Duodenal mucosa (tissue), 2 donors: ENCODE data around the gene GDAP1L1.
"Not testable (repeated sequence)": the region's sequence is repeated elsewhere in the genome, so short reads cannot be mapped to it uniquely, and the experiment has no call there.

Experiments used
- H3K27ac ChIP-seq: one replicate; pipeline ENCODE4 v1.7.0; 2013; ENCODE audit warnings: low read depth, low read length
- H3K27me3 ChIP-seq, 2 donors: one replicate each; pipeline ENCODE4 v1.7.0; 2013; ENCODE audit warnings: low read length in 2 of 2, control low read depth in 1 of 2; ENCODE audit not compliant: insufficient read depth in 2 of 2, control insufficient read depth in 1 of 2
- H3K36me3 ChIP-seq, 2 donors: one replicate each; pipeline ENCODE4 v1.7.0; 2013; ENCODE audit warnings: low read length in 2 of 2, control low read depth in 1 of 2; ENCODE audit not compliant: insufficient read depth in 2 of 2, control insufficient read depth in 1 of 2
- H3K4me1 ChIP-seq, 2 donors: one replicate each; pipeline ENCODE4 v1.7.0; 2013; ENCODE audit warnings: low read length in 2 of 2, control low read depth in 1 of 2; ENCODE audit not compliant: insufficient read depth in 2 of 2, control insufficient read depth in 1 of 2
- H3K4me3 ChIP-seq, 2 donors: one replicate each; pipeline ENCODE4 v1.7.0; 2013; ENCODE audit warnings: low read length in 2 of 2, low read depth in 1 of 2
- H3K9ac ChIP-seq, 2 donors: one replicate each; pipeline ENCODE4 v1.7.0; 2013; ENCODE audit warnings: low read length in 2 of 2, low read depth in 1 of 2
- H3K9me3 ChIP-seq, 2 donors: one replicate each; pipeline ENCODE4 v1.7.0; 2013; ENCODE audit warnings: low read length in 2 of 2, control low read depth in 1 of 2; ENCODE audit not compliant: control insufficient read depth in 1 of 2

GDAP1L1 gene

DNA sequence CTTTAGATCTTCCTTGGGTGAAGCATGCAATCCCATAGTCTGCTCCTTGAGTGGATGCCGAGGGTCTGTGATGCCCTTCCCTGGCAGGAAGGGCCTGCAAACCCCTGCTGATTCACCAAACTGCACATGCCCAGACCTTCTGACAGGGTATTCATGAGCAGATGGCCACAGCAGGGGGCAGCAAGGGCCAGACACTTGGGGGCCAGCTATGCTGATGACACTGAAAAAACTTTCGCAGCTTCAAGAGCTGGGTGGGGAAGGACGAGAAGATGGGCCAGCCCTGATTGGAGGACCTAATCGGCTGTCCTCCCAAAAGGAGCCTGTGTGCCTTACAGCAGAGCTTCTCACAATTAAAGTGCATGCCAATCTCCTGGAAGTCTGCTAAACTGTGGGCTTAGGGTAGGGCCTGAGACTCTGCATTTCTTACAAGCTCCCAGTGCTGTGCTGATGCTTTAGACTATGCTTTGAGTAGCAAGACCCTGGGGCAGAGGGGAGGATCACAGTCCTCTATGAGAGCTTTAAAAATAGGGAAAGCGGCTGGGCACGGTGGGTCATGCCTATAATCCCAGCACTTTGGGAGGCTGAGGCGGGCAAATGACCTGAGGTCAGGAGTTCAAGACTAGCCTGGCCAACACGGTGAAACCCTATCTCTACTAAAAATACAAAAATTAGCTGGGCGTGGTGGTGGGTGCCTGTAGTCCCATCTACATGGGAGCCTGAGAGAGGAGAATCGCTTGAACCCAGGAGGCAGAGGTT lies 15.2 kb upstream of the GDAP1L1 start:
- no peak overlapping the region for H3K9ac ChIP-seq
- H3K27me3 ChIP-seq = no peaks in the 10 kb centered on the region
- no peaks in the 10 kb centered on the region for H3K4me1 ChIP-seq
- no peaks in the 10 kb centered on the region for H3K9me3 ChIP-seq
- no peak overlapping the region for H3K27ac ChIP-seq
- no peaks in the 10 kb centered on the region for H3K36me3 ChIP-seq
- no peak overlapping the region for H3K4me3 ChIP-seq

GRCh38 chr20:44232469-44232856 lies 14.6 kb upstream of the GDAP1L1 start:
- H3K27me3 ChIP-seq, H3K9ac ChIP-seq, H3K27ac ChIP-seq, H3K4me3 ChIP-seq, H3K9me3 ChIP-seq, H3K36me3 ChIP-seq, H3K4me1 ChIP-seq: not testable (repeated sequence)

- no peaks in the 10 kb centered on the region for H3K36me3 ChIP-seq
- no peak overlapping the region for H3K9ac ChIP-seq
- no peaks in the 10 kb centered on the region for H3K27me3 ChIP-seq
- H3K27ac ChIP-seq = no peak overlapping the region
- no peak overlapping the region for H3K4me3 ChIP-seq
- no peaks in the 10 kb centered on the region for H3K9me3 ChIP-seq
- no peaks in the 10 kb centered on the region for H3K4me1 ChIP-seq
Measured at GRCh38 chr20:44233436-44234016, 13.6 kb upstream of the GDAP1L1 start.

- no peak overlapping the region for H3K4me3 ChIP-seq
- no peak overlapping the region for H3K27ac ChIP-seq
- H3K9ac ChIP-seq = no peak overlapping the region
- H3K9me3 ChIP-seq = no peaks in the 10 kb centered on the region
- no peaks in the 10 kb centered on the region for H3K4me1 ChIP-seq
- H3K27me3 ChIP-seq = no peaks in the 10 kb centered on the region
- H3K36me3 ChIP-seq = no peaks in the 10 kb centered on the region
Measured at GRCh38 chr20:44234566-44235317, 12.4 kb upstream of the GDAP1L1 start.

DNA sequence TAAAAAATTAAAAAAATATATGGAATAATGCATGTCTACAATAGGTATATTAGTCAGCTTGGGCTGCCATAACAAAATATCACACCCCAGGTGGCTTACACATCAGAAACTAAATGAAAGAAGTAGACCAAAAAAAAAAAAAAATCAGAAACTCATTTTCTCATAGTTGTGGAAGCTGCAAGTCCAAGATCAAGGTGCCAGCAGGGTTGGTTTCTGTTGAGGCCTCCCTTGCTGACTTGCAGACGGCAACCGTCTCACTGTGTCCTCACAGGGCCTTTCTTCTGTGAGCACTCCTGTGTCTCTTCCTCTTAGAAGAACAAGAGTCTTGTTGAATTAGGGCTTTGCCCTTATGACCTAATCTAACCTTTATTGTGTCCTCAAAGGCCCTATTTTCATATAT lies 11.4 kb upstream of the GDAP1L1 start:
- H3K9ac ChIP-seq = no peak overlapping the region
- H3K4me1 ChIP-seq = no peaks in the 10 kb centered on the region
- no peaks in the 10 kb centered on the region for H3K36me3 ChIP-seq
- no peaks in the 10 kb centered on the region for H3K27me3 ChIP-seq
- H3K27ac ChIP-seq = no peak overlapping the region
- no peak overlapping the region for H3K4me3 ChIP-seq
- H3K9me3 ChIP-seq = no peaks in the 10 kb centered on the region

GRCh38 chr20:44236840-44237239 lies 10.3 kb upstream of the GDAP1L1 start:
- H3K9ac ChIP-seq, H3K27ac ChIP-seq, H3K36me3 ChIP-seq, H3K4me1 ChIP-seq, H3K4me3 ChIP-seq, H3K27me3 ChIP-seq, H3K9me3 ChIP-seq: not testable (repeated sequence)

GRCh38 chr20:44241796-44242195 lies 5.3 kb upstream of the GDAP1L1 start:
- H3K27me3 ChIP-seq = peaks cover 0 to 6% of the 10 kb centered on the region in 2 donors
- H3K4me3 ChIP-seq = no peak overlapping the region
- H3K9ac ChIP-seq = no peak overlapping the region
- H3K9me3 ChIP-seq = no peaks in the 10 kb centered on the region
- H3K27ac ChIP-seq = no peak overlapping the region
- no peaks in the 10 kb centered on the region for H3K4me1 ChIP-seq
- H3K36me3 ChIP-seq = no peaks in the 10 kb centered on the region

DNA sequence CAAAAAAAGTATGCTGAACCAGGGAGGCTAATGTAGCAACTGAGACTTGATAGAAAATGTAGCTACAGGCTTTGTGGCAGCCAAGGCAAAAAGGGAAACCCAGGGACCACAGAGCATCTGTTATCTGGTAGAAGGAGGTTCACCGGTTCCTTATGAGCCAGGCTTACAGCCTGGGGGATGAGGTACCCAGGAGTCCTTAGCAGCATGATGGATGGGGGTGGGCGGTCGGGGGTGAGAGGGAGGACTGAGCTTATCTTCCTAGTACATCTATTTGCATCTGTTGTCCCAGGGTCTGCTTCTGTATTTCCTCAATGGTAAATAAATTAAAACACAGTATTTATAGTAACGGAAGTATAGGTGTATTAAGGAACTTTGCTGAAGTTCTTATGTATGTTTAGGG lies 1.1 kb upstream of the GDAP1L1 start:
- H3K4me1 ChIP-seq = no peaks in the 10 kb centered on the region
- H3K27ac ChIP-seq = no peak overlapping the region
- H3K9ac ChIP-seq = no peak overlapping the region
- H3K36me3 ChIP-seq = no peaks in the 10 kb centered on the region
- peaks cover 0 to 9% of the 10 kb centered on the region in 2 donors for H3K27me3 ChIP-seq
- H3K9me3 ChIP-seq = no peaks in the 10 kb centered on the region
- no peak overlapping the region for H3K4me3 ChIP-seq

GRCh38 chr20:44247586-44248409 lies 690 bp downstream of the GDAP1L1 start:
- Histone ChIP-seq H3K4me3 (no peak overlapping the region), H3K27ac (no peak overlapping the region), H3K9ac (no peak overlapping the region), H3K36me3 (no peaks in the 10 kb centered on the region), H3K4me1 (no peaks in the 10 kb centered on the region), H3K9me3 (no peaks in the 10 kb centered on the region), H3K27me3 (peaks cover 0 to 9% of the 10 kb centered on the region in 2 donors)

- no peaks in the 10 kb centered on the region for H3K36me3 ChIP-seq
- peaks cover 0 to 9% of the 10 kb centered on the region in 2 donors for H3K27me3 ChIP-seq
- no peak overlapping the region for H3K27ac ChIP-seq
- no peaks in the 10 kb centered on the region for H3K4me1 ChIP-seq
- no peaks in the 10 kb centered on the region for H3K9me3 ChIP-seq
- no peak overlapping the region for H3K4me3 ChIP-seq
- no peak overlapping the region for H3K9ac ChIP-seq
Measured at GRCh38 chr20:44248410-44248759, 1.3 kb downstream of the GDAP1L1 start.
